Lower leg skin (tissue), 3 donors: ENCODE data around the gene FARP1.

Experiments
- CTCF ChIP-seq, 3 donors: fragments of 450-650 bp; IDR thresholded peaks; one replicate each; pipeline ENCODE4 v1.5.1; 2016; ENCODE audit warnings: antibody characterized with exemption in 3 of 3, mild to moderate bottlenecking in 3 of 3, moderate library complexity in 2 of 3
- POLR2A ChIP-seq, 2 donors: fragments of 450-650 bp; IDR thresholded peaks; one replicate each; pipeline ENCODE4 v1.6.1; 2016 to 2017; ENCODE audit warnings: antibody characterized with exemption in 2 of 2, mild to moderate bottlenecking in 1 of 2, moderate library complexity in 1 of 2

- TF ChIP-seq CTCF (IDR thresholded peaks at IDR 0.05) = no peak
- TF ChIP-seq POLR2A (IDR thresholded peaks at IDR 0.05) = no peak
Observed at GRCh38 chr13:98450539-98451111, 307.7 kb downstream of the FARP1 start.
